ENCODE measurements around the gene SLC35F3. TPM values are rescaled to one million over a fixed set of nuclear protein-coding genes. Genes with fewer than 3 reads are reported as not detected.

The SLC35F3 gene
- total and polyA plus RNA-seq, 9 of the 15 experiments (the other 6 are each of a cell fraction or from before 2014, with no cell fraction given) = 0.04 to 0.07 (median 0.04) TPM; not detected in 6

- no TSS peak for BruUV-seq (replicated peaks)
- ChIA-PET POLR2A (interaction anchor here (1.0 to 1.1 kb wide), 2 partner anchors 12 to 15 kb away, joined by 3 read pairs; no protein-coding TSS in a partner anchor), CTCF (ENCODE audit: low intra/inter-chr PET ratio) (no interaction called here)
- Histone ChIP-seq H3K9ac (ENCODE audit: insufficient read depth in 1 of 2, low read depth in 2 of 2, low read length in 2 of 2) (no peak overlapping the region), H3K79me2 (ENCODE audit: control insufficient read depth, insufficient read depth, low read length) (no peaks in the 10 kb centered on the region), H4K20me1 (replicated peaks; ENCODE audit: control insufficient read depth, insufficient read depth, low read length) (no peaks in the 10 kb centered on the region), H3K9me3 (replicated peaks; ENCODE audit: control insufficient read depth, insufficient read depth, low read depth, low read length) (no peaks in the 10 kb centered on the region), H3K27me3 (ENCODE audit: control insufficient read depth in 2 of 2, insufficient read depth in 2 of 2, low read length in 2 of 2) (peaks cover 0 to 2% of the 10 kb centered on the region in 2 experiments; a peak in 2 of 5 replicates), H2AFZ (ENCODE audit: low read depth, low read length) (no peak overlapping the region), H3K36me3 (ENCODE audit: control insufficient read depth, insufficient read depth, low read length) (no peaks in the 10 kb centered on the region), H3K27ac (ENCODE audit: extremely low read depth, low read depth, low read length) (no peak overlapping the region), H3K4me2 (ENCODE audit: insufficient read depth, low read length) (no peak overlapping the region), H3K4me1 (replicated peaks in 1 of 2; ENCODE audit: control insufficient read depth in 2 of 2, insufficient read depth in 2 of 2, low read length in 2 of 2) (no peaks in the 10 kb centered on the region), H3K4me3 (no peak overlapping the region), H3K9me1 (ENCODE audit: control insufficient read depth, insufficient read depth, low read length) (no peaks in the 10 kb centered on the region)
- in situ Hi-C loops (cut with MboI) = no loop called here
- ATAC-seq (no peak), DNase-seq (ENCODE audit: extremely low read depth in 1 of 4, low spot score in 3 of 4) (no peak), FAIRE-seq (no peak)
- intact Hi-C loops (cut with micrococcal nuclease) = no loop called here
- WGBS (ENCODE audit: insufficient coverage, low coverage, missing lambda C conversion rate) = 4% methylated on average over 2 of the region's 2 CpGs
- TF ChIP-seq ZNF23 (CRISPR knock-in tag; IDR thresholded peaks at IDR 0.05) (no peak), E2F4 (CRISPR knock-in tag; IDR thresholded peaks at IDR 0.05; ENCODE audit: low read depth) (no peak), MBD1 (CRISPR knock-in tag; IDR thresholded peaks at IDR 0.05) (no peak), ZNF184 (CRISPR knock-in tag; IDR thresholded peaks at IDR 0.05) (no peak), ESRRB (CRISPR knock-in tag; IDR thresholded peaks at IDR 0.05; ENCODE audit: borderline replicate concordance) (no peak)
Observed at GRCh38 chr1:233938476-233938875, 34.0 kb downstream of the SLC35F3 start.

Measured in K562 (cell line).